ENCODE results near the gene CCDC148.

- TF ChIP-seq CTCF (IDR thresholded peaks at IDR 0.05) (no peak), POLR2A (IDR thresholded peaks at IDR 0.05) (no peak)
These were observed 44.8 kb downstream of the CCDC148 start for GRCh38 chr2:158411748-158412147.

Measured in testis (tissue), 2 donors.